ENCODE results near the gene SYNJ2.
"Not testable (repeated sequence)": the region's sequence is repeated elsewhere in the genome, so short reads cannot be mapped to it uniquely, and the experiment has no call there.

DNA sequence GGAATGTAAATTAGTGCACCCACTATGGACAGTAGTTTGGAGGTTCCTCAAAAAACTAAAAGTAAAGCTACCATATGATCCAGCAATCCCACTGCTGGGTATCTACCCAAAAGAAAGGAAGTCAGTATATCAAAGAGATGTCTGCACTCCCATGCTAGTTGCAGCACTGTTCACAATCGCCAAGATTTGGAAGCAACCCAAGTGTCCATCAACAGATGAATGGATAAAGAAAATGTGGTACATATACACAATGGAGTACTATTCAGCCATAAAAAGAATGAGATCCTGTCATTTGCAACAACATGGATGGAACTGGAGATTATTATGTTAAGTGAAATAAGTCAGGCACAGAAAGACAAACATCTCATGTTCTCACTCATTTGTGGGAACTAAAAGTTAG, 30.8 kb upstream of the SYNJ2 start:
- TF ChIP-seq POLR2A (IDR thresholded peaks at IDR 0.05; ENCODE audit: extremely low read depth, insufficient read length); CTCF (IDR thresholded peaks at IDR 0.05; ENCODE audit: low read depth, low read length); MYC (IDR thresholded peaks at IDR 0.05; ENCODE audit: low read depth, low read length): not testable (repeated sequence)
- TF ChIP-seq, protein P1, sequence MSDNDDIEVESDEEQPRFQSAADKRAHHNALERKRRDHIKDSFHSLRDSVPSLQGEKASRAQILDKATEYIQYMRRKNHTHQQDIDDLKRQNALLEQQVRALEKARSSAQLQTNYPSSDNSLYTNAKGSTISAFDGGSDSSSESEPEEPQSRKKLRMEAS (IDR thresholded peaks at IDR 0.05; ENCODE audit: low read depth, low read length), result not testable (repeated sequence)

All from NB4 (cell line).